DMS153 treated with DMSO at 0.1 percent for 48 hours (cell line): Measurements from ENCODE around the gene KDM4B.
"Not testable (repeated sequence)": the region's sequence is repeated elsewhere in the genome, so short reads cannot be mapped to it uniquely, and the experiment has no call there.

Experiments
- DNase-seq: peaks from one replicate; lab custom pipeline; 2025; ENCODE audit not compliant: unreplicated experiment; lab: John Stamatoyannopoulos, UW

Gene KDM4B

DNA sequence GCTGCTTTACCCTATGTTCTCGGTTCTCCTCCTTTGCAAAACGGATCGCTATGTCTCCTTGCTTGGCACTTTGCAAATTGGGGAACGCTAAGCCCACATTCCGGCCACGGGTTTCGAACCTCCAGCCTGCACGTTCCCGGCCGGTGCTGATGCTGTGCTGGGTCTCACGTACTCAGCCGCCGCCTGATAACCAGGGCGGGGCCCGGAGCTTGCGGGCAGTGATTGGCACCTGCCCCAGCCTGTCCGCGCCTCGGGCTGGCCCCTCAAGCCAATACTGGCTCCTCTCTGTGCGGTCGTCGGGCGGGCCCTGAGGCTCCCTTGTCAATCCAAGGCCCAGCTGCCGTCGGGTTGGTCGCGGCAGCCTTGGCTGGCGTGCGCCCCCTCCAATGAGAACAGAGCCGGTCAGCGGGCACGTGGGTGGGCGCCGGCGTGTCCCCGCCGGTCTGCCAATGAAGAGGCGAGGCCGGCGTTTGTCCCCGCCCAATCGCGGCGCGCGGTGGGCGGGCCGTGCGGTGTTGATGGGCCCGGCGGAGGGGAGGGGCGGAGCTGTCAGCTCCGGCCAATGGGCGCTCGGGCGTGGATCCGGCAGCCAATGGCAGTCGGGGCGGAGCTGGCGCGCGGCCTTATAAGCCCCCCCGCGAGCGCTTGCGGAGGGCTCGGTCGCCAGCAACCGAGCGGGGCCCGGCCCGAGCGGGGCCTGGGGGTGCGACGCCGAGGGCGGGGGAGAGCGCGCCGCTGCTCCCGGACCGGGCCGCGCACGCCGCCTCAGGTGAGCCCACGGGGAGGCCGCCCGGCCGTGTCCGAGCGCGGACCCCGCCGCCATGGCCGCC, at the start of gene KDM4B:
KDM4B (plus strand) TSS at position 652 of the 830 bp plus-strand sequence. CDS start 63,778 bp downstream, outside the sequence.
- peak; percentile 100 for DNase-seq

DNA sequence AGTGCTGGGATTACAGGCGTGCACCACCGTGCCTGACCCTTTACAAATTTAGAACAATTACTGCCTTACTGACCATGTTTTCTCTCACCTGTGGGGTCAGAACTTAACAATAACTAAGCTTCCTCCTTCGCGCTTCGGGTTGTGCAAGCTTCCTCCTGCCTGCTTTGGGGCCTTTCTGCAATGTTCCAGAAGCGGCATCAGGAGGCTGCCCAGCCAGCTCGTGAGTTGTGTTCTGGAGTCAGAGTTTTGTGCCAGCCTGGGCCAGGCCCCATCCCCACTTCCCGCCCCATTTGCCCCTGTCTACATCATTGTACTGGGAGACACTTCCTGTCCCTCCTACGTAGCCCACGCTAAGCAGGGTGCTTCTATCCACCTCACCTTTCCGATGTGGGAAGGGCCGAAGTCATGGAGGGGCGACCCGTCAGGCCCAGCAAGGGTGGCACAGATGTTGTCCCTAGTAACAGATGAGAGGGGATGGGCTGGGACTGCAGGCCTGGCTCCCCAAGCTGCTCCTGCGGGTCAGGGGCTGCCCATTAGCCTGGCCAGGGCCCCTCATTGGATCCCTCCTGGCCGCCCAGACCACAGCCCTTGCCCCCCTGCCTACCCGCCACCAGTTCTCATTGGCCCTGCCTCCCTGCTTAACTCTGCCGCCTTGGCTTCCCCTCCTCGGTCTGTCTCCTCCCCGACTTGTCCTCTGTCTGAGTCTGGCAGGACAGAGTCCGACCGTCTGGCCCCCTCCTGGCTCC, 46.2 kb upstream of the KDM4B start:
- DNase-seq = no peak

DNA sequence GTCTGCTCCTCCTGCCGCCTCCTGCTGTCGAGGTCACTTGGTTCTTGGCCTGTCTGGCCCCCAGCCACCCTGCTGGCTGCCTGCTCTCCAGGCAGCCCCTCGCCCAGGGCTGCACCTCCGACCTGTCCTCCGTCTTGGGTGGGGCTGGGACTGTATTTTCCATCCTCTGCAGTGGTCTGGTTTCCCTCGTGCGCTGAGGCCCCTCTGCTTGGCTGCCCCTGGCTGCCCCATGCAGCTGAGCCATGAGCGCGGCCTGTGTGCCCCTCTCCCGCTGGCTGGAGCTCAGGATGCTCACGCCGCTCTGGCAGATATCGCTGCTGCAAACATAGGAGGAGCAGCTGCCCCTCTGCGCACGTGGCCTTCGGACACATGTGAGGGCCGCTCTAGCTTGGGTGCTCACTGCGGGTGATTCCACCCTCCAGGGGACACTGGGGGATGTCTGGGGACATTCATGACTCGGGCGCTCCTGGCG, 45.6 kb upstream of the KDM4B start:
- DNase-seq = no peak

DNA sequence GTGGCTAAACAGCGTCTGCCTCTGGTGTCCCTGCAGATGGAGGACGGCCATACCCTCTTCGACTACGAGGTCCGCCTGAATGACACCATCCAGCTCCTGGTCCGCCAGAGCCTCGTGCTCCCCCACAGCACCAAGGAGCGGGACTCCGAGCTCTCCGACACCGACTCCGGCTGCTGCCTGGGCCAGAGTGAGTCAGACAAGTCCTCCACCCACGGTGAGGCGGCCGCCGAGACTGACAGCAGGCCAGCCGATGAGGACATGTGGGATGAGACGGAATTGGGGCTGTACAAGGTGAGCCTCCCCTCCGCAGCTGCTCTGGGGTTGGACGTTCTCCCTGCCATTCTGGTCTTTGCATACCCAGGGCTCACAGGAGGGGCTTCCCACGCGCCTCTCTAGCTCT, 39.7 kb upstream of the KDM4B start:
- DNase-seq = no peak

DNA sequence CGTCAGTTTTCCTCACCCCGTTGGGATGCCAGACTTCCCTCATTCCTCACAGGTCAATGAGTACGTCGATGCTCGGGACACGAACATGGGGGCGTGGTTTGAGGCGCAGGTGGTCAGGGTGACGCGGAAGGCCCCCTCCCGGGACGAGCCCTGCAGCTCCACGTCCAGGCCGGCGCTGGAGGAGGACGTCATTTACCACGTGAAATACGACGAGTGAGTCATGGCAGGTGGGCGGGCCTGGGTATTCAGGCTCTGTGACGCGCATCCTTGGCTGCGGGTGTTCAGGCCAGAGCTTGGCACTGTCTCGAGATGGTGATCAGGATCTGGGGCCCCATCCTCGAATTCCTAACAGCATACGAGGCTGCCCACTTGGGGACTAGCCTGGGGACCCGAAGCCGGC, 38.2 kb upstream of the KDM4B start:
- DNase-seq = no peak

DNA sequence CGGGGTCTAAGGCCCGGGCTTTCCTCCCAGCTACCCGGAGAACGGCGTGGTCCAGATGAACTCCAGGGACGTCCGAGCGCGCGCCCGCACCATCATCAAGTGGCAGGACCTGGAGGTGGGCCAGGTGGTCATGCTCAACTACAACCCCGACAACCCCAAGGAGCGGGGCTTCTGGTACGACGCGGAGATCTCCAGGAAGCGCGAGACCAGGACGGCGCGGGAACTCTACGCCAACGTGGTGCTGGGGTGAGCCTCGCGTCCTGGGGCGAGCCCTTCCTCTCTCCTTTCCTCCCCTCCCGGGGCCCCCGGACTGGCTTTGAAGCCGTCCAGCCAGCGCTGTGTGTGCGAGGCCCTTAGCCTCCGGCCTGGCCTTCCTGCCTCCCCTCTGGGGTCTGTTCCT, 36.2 kb upstream of the KDM4B start:
- DNase-seq = no peak

DNA sequence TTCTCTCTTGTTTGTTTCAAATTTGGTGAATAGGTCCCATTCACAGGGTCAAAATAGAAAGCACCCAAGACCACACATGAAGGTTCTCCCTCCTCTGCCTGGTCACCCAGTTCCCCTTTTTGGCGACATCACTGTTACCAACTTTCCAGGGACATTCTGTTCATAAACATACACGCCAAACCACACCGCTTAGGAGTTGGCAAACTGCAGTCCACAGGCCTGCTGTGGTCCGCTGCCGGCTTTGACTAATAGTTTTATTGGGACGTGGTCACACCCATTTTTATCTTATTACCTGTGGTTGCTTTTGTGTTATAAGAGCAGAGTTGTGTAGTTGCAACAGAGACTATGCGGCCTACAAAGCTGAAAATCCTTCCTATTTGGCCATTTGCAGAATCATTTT, 35.4 kb upstream of the KDM4B start:
- DNase-seq = no peak

DNA sequence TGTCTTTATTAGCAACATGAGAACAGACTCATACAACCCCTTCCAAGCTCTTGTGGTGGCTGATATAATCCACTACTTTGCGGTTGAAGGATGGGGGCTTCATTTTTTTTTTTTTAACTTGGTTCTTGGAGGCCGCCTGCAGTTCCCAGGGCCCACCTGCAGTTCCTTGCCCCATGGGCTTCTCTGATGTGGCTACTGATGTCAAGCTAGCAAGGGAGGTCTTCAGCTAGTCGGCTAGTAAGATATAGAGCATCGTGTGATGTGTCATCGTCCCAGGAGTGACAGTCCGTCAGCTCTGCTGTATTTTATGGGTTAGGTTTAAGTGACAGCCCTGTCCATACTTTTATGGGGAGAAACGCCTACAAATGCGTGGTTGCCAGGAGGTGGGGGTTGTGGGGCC, 33.5 kb upstream of the KDM4B start:
- no peak for DNase-seq

DNA sequence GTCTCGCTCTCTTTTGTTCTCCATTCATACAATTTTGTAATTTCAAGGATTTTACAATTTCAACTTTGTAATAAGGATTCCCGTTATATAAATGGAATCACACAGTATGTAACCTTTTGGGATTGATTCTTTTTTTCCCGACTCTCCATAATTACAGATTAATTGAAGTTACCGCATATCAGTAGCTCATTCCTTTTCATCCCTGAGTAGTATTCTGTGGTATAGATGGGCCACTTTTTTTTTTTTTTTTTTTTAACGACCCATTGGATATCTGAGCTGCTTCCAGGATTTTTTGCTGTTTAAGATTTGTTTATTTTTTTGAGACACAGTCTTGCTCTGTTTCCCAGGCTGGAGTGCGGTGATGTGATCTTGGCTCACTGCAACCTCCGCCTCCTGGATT, 31.9 kb upstream of the KDM4B start:
- DNase-seq = no peak

DNA sequence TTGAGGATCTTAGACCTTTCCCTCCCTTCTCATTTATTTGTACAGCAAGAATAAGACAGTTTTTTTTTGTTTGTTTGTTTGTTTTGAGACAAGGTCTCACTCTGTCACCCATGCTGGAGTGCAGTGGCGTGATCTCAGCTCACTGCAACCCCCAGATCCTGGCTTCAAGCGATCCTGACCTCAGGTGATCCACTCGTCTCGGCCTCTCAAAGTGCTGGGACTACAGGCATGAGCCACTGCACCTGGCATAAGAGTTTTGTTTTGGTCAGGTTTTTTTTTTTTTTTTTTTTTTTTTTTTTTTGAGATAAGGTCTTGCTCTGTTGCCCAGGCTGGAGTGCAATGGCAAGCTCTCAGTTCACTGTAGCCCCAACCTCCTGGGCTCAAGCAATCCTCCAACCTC, 30.5 kb upstream of the KDM4B start:
- DNase-seq = not testable (repeated sequence)

DNA sequence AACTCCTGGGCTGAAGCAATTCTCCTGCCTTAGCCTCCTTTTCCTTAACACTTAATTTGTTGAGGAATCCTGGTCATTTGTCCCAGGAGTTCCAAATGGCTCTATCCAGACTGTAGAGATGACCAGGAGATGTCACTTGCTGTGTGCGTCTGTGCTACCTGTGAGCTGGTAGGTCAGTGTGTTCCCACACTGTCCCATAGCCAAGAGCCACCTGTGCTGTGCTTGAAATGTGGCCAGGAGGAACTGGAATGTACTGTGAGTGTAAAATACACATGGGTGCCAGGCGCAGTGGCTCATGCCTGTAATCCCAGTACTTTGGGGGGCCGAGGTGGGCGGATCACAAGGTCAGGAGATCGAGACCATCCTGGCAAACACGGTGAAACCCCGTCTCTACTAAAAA, 29.4 kb upstream of the KDM4B start:
- no peak for DNase-seq

DNA sequence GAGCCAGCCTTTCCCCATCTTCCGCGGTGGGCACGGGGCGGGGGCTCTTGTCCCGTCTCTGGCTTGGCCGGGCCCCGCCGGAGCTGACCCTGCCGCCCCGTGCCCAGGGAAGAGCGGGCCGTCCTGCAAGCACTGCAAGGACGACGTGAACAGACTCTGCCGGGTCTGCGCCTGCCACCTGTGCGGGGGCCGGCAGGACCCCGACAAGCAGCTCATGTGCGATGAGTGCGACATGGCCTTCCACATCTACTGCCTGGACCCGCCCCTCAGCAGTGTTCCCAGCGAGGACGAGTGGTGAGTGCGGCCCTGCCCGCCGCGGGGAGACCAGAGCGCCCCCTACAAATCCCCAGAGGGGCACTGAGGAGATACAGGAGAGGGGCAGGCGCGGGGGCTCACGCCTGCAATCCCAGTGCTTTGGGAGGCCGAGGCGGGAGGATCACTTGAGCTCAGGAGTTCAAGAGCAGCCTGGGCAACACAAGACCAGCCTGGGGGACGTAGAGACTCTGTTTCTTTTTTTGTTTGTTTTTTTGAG, 27.2 kb upstream of the KDM4B start:
- not testable (repeated sequence) for DNase-seq

DNA sequence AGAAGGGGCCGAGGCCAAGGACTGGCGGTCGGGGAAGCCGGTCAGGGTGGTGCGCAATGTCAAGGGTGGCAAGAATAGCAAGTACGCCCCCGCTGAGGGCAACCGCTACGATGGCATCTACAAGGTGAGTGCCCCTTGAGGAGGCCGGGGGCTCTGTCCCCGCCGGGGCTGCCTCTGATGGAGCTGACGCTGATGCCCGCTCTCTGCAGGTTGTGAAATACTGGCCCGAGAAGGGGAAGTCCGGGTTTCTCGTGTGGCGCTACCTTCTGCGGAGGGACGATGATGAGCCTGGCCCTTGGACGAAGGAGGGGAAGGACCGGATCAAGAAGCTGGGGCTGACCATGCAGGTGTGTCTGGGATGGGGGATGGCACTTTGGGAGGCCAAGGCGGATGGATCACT, 18.3 kb upstream of the KDM4B start:
- not testable (repeated sequence) for DNase-seq

DNA sequence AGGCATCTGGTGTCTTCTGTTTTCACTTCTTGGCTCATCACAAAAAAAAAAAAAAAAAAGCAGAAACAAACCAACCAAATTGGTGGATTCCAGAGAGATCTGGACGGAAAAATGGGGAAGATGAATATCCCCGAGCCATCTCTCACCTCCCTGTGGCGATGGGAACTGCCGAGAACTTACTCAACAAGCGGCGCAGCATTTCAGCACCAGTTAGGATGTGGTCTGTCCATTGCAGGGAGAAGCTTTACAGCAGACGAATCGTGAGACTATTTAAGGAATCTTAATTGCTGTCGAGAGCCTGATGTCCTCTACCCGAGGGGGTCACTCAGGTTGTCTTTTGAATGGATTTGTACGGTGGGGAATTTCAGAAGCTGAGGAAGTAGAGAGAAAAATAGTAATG, 17.3 kb upstream of the KDM4B start:
- DNase-seq = no peak

DNA sequence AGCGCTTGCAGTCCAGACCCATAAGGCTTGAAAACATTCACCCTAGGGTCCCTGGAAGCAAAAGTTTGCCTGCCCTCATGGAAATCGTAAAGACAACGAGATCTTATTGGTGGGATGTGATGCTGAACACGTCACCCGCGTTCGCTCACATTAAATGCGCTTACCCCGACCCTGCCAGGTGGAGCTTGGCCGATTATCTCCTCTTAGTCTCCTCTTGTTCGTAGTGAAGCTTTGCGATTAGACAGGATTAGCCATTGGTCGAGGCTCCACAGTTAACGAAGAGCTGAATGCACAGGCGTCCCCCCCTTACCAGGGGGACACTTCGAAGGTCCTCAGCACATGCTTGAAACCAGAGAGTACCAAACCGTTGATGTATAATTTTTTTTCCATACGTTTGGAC, 16.0 kb upstream of the KDM4B start:
- DNase-seq = no peak

DNA sequence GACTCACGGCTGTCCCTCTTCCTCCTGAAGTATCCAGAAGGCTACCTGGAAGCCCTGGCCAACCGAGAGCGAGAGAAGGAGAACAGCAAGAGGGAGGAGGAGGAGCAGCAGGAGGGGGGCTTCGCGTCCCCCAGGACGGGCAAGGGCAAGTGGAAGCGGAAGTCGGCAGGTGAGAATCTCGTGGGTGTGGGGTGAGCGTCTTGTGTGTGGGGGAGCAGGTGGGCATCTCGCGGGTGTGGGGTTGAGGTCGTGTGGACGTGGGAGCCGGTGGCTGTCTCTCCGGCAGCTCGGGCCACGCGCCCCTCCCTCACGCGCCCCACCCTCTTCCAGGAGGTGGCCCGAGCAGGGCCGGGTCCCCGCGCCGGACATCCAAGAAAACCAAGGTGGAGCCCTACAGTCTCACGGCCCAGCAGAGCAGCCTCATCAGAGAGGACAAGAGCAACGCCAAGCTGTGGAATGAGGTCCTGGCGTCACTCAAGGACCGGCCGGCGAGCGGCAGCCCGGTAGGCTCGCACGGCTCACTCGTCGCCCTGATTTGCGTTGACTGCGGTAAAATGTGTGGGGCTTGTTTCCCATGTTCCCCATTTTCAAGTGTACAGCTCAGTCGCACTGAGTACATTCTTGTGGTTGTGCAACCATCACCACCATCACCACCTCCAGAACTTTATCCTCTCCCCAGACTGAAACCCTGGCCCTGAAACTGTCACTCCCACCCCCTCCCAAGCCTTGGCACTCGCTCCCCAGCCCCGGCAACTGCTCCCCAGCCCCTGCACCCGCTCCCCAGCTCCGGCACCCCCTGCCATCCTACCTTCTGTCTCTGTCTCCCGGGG, 14.4 kb upstream of the KDM4B start:
- DNase-seq = not testable (repeated sequence)

DNA sequence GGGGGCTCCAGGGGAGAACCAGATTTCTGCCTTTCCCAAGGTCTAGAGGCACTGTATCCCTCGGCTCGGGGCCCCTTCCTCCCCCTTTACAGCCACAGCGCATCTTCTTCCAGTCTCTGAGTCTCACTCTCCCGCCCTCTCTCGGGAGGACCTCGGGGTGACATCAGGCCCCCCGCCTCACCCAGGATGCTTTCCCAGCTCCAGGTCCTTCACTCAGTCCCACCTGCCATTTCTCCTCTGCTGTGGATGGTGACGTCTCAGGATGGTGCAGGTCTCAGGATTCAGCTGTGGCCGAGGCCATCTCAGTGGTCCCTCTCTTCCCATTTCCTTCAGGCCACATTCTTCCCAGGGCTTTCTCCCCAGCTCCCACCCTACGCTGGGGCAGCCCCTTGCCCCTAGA, 13.6 kb upstream of the KDM4B start:
- DNase-seq = no peak

DNA sequence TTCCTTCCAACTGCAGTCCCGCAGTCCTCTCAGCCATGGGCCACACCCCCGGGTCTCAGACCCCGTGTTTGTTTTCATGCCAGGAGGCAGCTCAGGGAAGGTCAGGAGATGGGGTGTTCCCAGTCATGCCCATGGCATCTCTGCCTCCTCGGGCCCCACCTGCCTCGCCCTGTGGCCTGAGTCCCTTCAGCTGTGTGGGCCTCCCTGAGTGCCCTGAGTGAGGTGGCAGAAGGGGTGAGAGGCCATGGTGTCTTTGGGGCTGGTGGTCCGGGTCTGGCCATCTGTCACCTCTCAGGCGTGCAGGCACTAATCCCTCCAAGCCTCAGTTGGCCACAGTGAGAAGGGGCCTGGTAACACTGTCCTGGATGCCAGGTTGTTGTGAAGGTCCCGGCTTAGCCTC, 10.9 kb upstream of the KDM4B start:
- DNase-seq = no peak

DNA sequence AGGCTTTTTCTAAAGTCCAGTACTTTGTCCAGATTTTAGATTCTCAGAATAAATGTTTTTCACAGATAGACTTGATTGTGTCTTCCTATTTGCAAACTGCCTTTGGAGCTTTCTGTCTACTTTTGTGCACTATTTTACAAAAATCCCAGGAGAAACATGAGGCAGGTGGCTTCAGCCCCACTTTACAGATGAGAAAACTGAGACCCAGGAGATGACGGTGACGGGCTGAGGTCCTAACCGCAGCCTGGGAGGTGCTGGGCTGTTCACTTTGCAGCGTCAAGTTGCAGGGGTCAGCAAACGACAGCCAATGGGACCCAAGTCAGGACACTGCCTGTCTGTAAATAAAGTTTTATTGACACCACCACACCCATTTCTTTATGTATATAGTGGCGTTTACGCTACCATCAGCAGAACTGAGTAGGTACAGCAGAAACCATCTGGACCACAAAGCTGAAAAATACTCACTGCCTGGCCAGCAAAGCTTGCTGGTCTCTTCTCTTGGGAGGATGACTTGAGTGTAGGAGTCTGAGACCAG, 6.8 kb upstream of the KDM4B start:
- no peak for DNase-seq

DNA sequence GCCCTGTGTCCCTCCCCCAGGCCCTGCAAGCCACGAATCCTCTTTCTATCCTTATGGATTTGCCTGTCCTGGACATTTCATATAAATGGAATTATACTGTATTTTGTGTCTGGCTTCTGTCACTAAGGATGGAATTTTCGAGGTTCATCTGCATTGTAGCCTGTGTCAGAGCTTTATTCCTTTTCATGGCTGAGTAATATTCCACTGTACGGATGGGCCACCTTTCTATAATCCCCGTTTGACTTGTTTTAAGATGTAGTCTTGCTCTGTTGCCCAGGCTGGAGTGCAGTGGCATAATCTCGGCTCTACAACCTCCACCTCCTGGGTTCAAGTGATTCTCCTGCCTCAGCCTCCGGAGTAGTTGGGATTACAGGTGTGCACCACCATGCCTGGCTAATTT, 3.9 kb upstream of the KDM4B start:
- DNase-seq = no peak

DNA sequence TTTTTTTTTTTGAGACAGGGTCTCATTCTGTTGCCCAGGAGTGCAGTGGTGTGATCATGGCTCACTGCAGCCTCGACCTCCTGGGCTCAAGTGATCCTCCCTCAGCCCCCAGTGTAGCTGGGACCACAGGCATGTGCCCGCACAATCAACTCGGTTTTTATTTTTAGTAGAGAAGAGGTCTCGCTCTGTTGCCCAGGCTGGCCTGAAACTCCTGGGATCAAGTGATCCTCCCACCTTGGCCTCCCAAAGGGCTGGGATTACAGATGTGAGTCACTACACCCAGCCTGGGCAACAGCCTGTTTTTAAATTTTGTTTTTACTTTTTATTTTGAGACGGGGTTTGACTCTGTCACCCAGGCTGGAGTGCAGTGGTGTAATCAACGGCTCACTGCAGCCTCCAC, 2.3 kb upstream of the KDM4B start:
- DNase-seq = no peak
